Measurements from ENCODE around the gene ZSWIM5. TPM values are rescaled to one million over a fixed set of nuclear protein-coding genes. Genes with fewer than 3 reads are reported as not detected.
A peak's percentile ranks its signal among the peaks of the same experiment; 100 is the strongest.
"Not testable (repeated sequence)": the region's sequence is repeated elsewhere in the genome, so short reads cannot be mapped to it uniquely, and the experiment has no call there.

Gene ZSWIM5
- total RNA-seq, 1 donor from 2014 or later, result 4.1 TPM

- intact Hi-C loops (cut with DNase I), result no loop called here
- Histone ChIP-seq H3K9me3 (no peaks in the 10 kb centered on the region), H3K4me1 (peaks cover 17% of the 10 kb centered on the region), H3K27ac (no peak overlapping the region), H3K36me3 (peaks cover 80% of the 10 kb centered on the region), H3K4me3 (no peak overlapping the region), H3K27me3 (no peaks in the 10 kb centered on the region)
- no peak for TF ChIP-seq CTCF (IDR thresholded peaks at IDR 0.05)
- ATAC-seq (no peak), DNase-seq (peak; percentile 54)
Measured at GRCh38 chr1:45005761-45006160, 200.6 kb downstream of the ZSWIM5 start.

- peak; percentile 36 for DNase-seq
- intact Hi-C loops (cut with DNase I), result no loop called here
Measured at GRCh38 chr1:45004281-45004920, 202.0 kb downstream of the ZSWIM5 start.

GRCh38 chr1:45003741-45004140 lies 202.7 kb downstream of the ZSWIM5 start:
- no peak for TF ChIP-seq CTCF (IDR thresholded peaks at IDR 0.05)
- DNase-seq, result peak; percentile 51
- ATAC-seq, result no peak
- peaks cover 69% of the 10 kb centered on the region for H3K36me3 ChIP-seq
- no peak overlapping the region for H3K4me3 ChIP-seq
- H3K27me3 ChIP-seq, result no peaks in the 10 kb centered on the region
- no peak overlapping the region for H3K27ac ChIP-seq
- peaks cover 11% of the 10 kb centered on the region for H3K4me1 ChIP-seq
- intact Hi-C loops (cut with DNase I), result no loop called here
- no peaks in the 10 kb centered on the region for H3K9me3 ChIP-seq

More at GRCh38 chr1:45004281-45004920, 202.0 kb downstream of the ZSWIM5 start:
- H3K4me1 ChIP-seq, result peaks cover 12% of the 10 kb centered on the region
- H3K36me3 ChIP-seq, result peaks cover 76% of the 10 kb centered on the region
- H3K4me3 ChIP-seq, result no peak overlapping the region
- H3K9me3 ChIP-seq, result no peaks in the 10 kb centered on the region
- TF ChIP-seq CTCF (IDR thresholded peaks at IDR 0.05), result no peak
- no peaks in the 10 kb centered on the region for H3K27me3 ChIP-seq
- ATAC-seq, result no peak
- no peak overlapping the region for H3K27ac ChIP-seq

- peaks cover 61% of the 10 kb centered on the region for H3K36me3 ChIP-seq
- H3K9me3 ChIP-seq, result no peaks in the 10 kb centered on the region
- no peak overlapping the region for H3K27ac ChIP-seq
- TF ChIP-seq CTCF (IDR thresholded peaks at IDR 0.05), result no peak
- H3K4me1 ChIP-seq, result peaks cover 11% of the 10 kb centered on the region
- no peaks in the 10 kb centered on the region for H3K27me3 ChIP-seq
- H3K4me3 ChIP-seq, result no peak overlapping the region
- DNase-seq, result peak; percentile 53
- intact Hi-C loops (cut with DNase I), result no loop called here
- no peak for ATAC-seq
Measured at GRCh38 chr1:45002650-45003645, 203.5 kb downstream of the ZSWIM5 start.

GRCh38 chr1:45001576-45001975 lies 204.8 kb downstream of the ZSWIM5 start:
- peak; percentile 47 for DNase-seq
- H3K27me3 ChIP-seq; intact Hi-C loops (cut with DNase I); H3K9me3 ChIP-seq; H3K4me3 ChIP-seq; ATAC-seq: not testable (repeated sequence)
- peak overlapping the region; percentile 30 for H3K27ac ChIP-seq
- peaks cover 48% of the 10 kb centered on the region for H3K36me3 ChIP-seq
- peaks cover 11% of the 10 kb centered on the region for H3K4me1 ChIP-seq

GRCh38 chr1:45001011-45001481 lies 205.4 kb downstream of the ZSWIM5 start:
- Histone ChIP-seq H3K27ac (peak overlapping the region; percentile 30), H3K4me1 (peaks cover 11% of the 10 kb centered on the region), H3K9me3 (no peaks in the 10 kb centered on the region), H3K27me3 (no peaks in the 10 kb centered on the region), H3K4me3 (no peak overlapping the region), H3K36me3 (peaks cover 42% of the 10 kb centered on the region)
- TF ChIP-seq CTCF (IDR thresholded peaks at IDR 0.05), result no peak
- DNase-seq (peak; percentile 73), ATAC-seq (peak; percentile 92)
- intact Hi-C loops (cut with DNase I), result no loop called here

All from upper lobe of right lung (tissue), 1 donor.